ENCODE measurements around the gene ZNF76.
"Not testable (repeated sequence)": the region's sequence is repeated elsewhere in the genome, so short reads cannot be mapped to it uniquely, and the experiment has no call there.

Gene ZNF76

DNA sequence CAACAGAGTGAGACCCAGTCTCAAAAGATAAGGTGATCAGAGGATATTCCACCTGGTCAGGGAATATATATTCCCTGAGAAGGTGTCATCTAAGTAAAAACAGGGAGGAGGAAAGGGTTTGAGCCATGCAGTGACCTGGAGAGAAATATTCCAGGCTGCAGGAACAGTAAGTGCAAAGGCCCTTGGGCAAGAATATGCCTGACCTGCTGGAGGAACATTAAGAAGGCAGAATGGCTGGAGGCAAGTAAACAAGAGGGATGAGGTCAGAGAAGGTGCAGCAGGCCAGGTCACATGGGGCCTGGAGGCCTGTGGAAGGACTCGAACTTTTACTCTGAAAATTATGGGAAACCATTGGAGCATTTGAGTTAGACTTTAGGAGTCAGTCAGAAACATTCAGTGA is 44.8 kb downstream of the ZNF76 start:
- DNase-seq: no peak

DNA sequence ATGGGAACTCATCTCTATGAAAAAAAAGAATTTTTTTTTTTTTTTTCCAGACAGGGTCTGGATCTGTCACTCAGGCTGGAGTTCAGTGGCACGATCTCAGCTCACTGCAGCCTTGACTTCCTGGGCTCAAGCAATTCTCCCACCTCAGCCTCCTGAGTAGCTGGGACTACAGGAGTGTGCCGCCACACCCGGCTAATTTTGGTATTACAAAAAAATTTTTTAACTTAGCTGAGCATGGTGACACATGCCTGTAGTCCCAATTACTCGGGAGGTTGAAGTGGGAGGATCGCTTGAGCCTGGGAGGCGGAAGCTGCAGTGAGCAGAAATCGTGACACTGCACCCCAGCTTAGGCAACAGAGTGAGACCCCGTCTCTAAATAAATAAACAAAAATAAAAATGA is 45.6 kb downstream of the ZNF76 start:
- no peak for DNase-seq

DNA sequence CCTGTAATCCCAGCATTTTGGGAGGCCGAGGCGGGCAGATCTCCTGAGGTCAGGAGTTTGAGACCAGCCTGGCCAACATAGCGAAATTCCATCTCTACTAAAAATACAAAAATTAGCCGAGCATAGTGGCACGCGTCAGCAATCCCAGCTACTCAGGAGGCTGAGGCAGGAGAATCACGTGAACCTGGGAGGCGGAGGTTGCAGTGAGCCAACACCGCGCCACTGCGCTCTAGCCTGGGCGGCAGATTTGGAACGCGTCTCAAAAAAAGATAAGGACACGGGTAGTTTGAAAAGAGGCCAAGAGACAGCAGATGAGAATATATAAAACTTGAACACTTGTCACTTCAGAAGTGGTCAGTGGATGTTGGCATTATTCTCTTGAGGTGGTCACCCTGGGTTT is 47.6 kb downstream of the ZNF76 start:
- not testable (repeated sequence) for DNase-seq

DNA sequence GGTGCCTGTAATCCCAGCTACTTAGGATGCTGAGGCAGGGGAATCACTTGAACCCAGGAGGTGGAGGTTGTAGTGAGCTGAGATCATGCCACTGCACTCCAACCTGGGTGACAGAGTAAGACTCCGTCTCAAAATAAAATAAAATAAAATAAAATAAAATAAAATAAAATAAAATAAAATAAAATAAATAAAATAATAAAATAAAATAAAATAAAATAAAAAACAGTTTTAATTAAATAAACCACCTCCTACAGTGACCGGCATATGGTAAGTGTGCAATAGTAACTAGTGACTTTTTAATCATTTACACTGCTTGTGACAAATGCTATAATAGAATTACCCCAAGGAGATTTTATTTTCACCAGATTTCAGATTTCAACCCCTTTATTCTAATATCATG is 49.0 kb downstream of the ZNF76 start:
- not testable (repeated sequence) for DNase-seq

DNA sequence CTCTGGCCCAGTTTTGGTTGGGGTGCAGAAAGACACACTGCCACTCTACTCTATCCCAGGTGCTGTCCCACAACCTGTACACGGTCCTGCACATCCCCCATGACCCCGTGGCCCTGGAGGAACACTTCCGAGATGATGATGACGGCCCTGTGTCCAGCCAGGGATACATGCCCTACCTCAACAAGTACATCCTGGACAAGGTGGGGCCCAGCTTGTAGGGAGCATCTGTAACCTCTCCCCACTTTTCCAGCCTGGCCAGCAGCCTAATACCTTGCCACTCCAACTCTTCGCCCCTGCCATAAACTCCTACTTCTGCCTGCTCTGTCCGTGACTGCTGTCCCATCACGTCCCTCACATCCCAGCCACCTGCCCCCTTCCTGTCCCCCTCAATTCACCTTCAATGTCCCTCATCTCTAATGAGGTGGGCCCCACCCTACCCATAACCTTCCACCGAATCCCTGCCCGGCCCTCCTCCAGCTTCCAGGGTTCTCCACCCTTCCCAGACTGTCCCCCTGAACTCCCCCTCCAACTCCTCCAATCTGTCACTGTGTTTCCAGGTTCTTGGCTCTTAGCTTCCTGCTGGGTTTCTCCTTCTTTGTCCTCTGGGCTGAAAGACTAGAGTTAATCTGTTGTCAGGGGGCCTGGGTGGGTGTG is 50.2 kb downstream of the ZNF76 start:
- DNase-seq: no peak

DNA sequence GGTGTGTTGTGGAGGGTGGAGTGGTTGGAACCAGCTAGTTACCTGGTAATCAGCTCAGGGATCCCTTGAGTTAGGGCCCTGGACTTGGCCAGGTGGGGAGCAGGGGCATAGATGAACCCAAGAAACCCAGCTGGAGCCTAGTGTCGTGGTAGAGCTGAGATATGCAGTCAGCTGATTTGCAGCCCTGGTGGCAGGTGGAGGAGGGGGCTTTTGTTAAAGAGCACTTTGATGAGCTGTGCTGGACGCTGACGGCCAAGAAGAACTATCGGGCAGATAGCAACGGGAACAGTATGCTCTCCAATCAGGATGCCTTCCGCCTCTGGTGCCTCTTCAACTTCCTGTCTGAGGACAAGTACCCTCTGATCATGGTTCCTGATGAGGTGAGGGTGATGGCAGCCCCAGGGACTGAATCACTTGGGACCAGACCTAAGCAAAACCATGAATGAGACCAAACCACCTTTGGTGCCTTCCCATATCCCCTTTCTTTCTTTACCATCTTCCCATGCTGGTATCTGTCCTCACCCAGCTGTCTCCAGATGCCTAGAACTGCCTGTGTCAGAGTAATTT is 50.8 kb downstream of the ZNF76 start:
- no peak for DNase-seq

DNA sequence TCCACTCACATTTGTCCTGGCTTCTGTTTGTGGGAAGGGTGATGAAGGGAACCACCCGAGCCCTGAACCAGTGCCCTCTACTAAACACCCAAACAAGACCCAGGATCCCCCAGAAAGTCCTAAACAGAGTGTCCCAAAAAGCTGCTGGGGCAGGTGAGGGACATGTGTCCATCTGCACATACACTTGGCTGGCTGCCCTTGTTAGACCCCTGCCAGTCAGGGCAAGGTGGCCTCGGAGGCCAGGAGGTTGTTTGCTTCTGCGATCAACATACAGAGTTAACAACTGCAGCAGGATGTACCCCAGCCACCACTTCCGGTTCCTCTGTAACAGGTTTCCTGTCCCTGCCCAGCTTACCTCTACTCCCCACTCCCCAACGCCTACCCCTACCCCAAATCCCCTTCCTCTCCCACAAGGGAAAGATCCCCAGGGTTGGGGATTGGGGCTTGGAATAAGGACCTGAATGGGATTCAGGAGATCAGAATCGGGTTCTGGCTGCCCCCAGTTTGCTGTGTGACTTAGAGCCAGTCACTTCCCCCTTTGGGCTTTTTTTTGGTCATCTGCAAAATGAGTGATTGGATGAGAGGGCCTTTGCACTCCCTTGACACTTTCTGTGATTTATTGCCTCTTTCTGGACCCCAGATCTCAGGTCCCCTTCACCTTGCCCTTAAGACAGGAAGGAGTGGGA is 52.0 kb downstream of the ZNF76 start:
- no peak for DNase-seq

DNA sequence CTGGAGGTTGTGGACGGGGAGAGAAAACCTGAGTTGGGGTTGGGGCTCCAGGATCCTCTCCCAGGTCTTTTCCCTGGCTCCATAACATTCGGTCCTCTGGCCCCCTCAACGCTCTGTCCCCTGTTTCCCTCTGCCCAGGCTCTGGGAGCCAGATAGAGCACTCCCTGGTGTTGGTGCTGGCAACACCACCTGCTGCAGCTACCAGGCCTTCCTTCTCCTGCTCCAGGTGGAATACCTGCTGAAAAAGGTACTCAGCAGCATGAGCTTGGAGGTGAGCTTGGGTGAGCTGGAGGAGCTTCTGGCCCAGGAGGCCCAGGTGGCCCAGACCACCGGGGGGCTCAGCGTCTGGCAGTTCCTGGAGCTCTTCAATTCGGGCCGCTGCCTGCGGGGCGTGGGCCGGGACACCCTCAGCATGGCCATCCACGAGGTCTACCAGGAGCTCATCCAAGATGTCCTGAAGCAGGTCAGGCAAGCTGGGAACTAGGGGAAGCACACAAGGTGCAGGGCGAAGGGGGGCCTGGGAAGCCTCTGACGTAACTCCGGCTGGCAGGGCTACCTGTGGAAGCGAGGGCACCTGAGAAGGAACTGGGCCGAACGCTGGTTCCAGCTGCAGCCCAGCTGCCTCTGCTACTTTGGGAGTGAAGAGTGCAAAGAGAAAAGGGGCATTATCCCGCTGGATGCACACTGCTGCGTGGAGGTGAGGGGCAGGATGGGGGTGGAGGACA is 52.7 kb downstream of the ZNF76 start:
- DNase-seq: no peak

DNA sequence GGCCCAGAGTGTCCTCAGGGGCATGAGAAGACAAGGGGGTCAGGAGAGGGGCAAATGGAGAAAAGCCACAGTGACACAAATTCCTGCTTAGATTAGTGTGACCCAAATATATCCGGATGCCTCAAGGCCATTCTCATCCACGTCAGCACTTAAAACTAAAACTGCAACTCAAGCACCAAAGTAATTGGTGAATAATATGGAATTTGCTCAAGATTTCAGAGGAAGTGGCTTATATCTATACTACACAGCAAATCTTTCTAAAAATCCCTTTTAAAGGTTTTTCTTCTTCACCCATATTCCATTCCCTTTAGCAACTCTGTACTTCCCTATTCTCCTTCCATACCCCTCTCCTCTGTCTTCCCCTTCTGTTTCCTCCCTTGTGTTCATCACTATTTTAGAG is 53.3 kb downstream of the ZNF76 start:
- DNase-seq: no peak

DNA sequence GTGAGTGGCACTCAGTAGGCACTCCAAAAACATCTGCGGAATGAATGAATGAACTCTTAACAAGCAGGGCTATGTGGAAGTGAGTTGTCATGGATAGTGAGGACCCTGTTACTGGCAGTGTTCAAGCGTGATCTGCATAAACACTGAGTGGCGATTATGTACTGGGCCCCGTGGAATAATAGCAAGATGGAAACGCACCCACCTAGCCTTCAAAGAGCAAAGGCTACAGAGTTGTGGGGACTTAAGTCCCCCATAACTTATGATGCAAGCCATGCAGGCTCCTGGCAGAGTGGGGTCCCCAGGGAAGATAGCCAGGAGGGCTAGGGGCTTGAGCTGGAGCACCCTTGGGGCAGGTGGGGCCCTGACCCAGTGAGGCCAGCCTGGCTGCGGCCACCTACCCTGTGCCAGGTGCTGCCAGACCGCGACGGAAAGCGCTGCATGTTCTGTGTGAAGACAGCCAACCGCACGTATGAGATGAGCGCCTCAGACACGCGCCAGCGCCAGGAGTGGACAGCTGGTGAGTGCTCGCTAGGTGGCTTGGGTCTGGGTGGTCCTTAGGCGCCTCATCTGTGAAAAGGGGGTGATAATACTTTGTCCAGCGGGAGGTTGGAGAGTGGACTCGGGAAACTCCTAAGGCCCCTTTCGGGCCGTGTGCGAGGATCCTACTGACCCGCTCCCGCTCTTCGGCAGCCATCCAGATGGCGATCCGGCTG is 58.1 kb downstream of the ZNF76 start:
- no peak for DNase-seq

DNA sequence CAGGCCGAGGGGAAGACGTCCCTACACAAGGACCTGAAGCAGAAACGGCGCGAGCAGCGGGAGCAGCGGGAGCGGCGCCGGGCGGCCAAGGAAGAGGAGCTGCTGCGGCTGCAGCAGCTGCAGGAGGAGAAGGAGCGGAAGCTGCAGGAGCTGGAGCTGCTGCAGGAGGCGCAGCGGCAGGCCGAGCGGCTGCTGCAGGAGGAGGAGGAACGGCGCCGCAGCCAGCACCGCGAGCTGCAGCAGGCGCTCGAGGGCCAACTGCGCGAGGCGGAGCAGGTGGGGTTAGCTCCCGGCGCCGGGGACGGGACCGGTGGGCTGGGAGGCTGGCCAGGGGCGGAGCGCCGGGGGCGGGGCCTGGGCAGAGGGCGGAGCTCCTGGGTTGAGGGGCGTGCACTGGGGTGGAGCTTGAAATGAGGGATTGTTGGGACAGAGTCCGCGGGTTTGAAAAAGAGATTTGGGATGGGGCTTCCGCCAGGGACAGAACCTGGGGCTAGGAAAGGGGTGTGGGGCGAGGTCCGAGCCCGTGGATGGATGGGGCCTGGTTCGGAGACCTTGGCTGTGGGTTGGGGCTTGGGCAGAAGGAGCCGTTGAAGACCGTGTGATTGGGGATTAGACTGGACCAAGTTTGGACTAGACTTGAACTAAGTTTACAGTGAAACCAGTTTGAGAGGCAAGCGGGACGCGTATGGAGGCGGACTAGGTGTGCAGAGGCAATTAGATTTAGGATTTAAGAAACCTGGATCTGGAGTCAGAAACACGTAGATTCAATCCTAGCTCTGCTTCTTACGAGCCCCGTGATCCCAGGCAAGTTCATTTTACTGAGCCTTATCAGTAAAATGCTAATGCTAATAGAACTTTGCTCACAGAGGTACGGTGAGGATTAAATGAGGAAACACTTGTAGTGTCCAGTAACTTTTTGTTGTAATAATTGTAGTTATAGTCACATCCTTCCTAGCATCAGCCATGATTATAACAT is 58.9 kb downstream of the ZNF76 start:
- DNase-seq: peak; percentile 82

DNA sequence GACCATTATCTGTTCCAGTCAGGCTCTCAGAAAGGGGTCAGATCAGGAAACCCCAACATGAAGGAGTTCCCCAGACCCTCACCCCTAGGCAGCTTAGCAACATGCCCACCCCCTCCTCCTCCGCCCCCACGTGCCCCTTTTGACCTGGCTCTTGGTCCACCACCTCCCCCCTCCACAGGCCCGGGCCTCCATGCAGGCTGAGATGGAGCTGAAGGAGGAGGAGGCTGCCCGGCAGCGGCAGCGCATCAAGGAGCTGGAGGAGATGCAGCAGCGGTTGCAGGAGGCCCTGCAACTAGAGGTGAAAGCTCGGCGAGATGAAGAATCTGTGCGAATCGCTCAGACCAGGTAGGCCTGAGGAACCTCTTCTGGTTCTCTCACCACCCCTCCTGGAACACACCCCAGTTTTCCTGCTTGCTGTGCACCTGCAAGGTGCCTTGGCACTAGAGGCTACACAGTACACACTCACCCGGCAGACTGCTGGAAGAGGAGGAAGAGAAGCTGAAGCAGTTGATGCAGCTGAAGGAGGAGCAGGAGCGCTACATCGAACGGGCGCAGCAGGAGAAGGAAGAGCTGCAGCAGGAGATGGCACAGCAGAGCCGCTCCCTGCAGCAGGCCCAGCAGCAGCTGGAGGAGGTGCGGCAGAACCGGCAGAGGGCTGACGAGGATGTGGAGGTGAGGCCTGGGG is 60.0 kb downstream of the ZNF76 start:
- DNase-seq: no peak

DNA sequence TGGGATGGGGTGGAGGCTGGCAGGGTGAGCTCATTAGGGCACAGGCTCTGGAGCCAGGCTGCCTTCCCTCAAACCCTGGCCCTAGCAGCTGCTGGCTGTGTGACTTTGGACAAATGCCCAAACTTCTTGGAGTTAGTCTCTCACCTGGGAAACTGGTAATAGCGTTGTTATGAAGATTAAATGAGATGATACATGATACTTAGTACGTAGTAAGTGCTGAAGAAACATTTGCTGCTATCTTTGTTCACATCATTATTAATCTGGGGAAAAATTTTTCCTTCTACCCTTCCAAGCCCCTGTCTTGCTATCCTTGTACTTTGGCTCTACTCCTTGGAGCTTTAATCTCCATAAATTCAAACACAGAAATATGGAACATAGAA is 60.5 kb downstream of the ZNF76 start:
- no peak for DNase-seq

DNA sequence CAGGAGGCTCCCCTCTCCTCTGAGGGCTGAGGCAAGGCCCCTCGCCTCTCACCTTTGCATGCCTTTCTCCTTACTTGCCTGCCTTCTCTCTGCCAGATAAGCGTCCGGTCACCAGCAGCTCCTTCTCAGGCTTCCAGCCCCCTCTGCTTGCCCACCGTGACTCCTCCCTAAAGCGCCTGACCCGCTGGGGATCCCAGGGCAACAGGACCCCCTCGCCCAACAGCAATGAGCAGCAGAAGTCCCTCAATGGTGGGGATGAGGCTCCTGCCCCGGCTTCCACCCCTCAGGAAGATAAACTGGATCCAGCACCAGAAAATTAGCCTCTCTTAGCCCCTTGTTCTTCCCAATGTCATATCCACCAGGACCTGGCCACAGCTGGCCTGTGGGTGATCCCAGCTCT is 61.6 kb downstream of the ZNF76 start:
- no peak for DNase-seq

DNA sequence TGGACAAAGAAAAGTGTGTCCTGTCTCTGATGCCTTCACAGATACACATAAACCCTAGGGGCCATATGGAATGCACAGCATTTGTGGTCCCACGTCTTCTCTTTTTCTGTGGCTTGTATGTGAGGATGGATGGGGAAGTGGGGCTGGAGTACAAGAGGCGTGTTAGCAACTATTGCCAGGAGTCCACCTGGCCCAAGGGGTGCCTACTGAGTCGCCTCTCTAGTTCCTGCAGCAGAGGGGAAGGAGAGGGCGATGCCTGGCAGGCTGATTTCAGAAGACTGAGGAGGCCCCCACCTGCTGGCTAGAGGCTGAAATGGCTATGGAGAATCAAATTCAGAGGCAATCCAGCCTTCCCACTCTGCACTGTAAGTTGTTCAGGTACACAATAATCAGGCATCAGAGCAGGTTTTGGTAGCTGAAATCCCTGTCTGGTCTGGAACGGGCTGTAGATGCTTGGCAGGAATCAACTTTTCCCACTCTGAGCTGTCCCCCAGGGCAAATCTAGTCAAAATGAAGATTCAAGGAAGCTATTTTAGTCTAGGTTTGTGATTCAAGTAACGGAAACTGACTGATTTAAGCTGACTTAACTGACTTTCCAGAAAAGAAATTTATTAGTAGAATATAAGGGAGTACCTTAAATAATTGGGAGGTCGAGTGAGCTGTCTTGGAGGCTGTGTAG is 68.0 kb downstream of the ZNF76 start:
- peak; percentile 58 for DNase-seq

DNA sequence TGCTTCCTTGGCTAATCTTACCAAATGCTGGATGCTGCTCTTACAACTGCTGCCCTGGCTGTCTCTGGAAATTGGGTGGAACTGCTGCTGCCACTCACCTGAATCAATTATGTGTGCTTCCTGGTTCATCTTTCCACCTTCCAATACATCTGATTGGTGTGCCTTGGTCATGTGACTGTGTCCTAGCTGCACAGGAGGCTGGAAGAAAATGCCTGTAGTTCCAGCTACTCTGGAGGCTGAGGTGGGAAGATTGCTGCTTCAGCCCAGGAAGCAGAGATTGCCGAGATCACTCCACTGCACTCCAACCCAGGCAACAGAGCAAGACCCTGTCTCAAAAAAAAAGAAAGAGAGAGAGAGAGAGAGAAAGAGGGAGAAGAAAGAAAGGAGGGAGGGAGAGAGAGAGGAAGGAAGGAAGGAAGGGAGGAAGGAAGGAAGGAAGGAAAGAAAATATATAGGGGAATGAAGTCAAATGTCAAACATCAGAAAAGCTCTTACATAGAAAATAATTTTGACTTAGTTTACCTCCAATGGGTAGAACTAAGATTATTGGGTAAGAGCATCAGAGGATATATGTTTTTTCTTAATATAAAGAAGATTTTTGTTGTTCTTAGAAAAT is 68.7 kb downstream of the ZNF76 start:
- DNase-seq: no peak

DNA sequence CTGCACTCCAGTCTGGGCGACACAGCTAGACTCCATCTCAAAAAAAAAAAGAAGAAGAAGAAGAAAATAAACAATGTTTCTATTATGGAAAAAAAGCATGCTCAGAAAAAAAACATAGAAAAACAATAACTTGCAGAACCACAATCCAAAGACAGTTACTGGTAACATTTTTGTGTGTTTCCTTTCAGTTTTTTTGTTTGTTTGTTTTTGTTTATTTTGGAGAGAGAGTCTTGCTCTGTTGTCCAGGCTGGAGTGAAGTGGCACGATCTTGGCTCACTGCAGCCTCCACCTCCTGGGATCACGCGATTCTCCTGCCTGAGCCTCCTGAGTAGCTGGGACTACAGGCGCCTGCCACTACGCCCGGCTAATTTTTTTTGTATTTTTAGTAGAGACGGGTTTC is 69.4 kb downstream of the ZNF76 start:
- not testable (repeated sequence) for DNase-seq

DNA sequence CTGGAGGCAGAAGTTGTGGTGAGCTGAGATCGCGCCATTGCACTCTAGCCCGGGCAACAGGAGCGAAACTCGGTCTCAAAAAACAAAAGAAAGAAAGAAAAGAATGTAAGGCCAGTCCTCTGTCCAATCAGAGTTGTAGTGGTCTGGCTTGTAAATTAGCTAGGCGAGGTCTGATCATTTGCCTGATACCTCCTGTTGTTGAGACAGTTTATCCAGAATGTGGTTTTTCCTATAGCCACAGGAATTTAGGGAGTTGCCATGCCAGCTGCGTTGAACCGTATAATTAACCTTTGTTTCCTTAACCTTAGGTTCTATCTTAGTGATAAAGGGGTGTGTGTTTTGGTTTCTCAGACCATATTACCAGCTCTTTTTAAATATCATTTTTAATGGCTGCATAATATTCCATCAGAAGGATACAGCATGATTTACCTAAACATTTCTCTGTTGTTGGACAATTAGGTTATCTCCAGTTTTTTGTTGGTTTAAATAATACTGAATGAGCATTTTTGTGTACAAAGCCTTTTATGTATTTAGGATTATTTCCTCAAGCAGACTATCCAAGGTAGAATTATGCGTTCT is 71.1 kb downstream of the ZNF76 start:
- DNase-seq: no peak

DNA sequence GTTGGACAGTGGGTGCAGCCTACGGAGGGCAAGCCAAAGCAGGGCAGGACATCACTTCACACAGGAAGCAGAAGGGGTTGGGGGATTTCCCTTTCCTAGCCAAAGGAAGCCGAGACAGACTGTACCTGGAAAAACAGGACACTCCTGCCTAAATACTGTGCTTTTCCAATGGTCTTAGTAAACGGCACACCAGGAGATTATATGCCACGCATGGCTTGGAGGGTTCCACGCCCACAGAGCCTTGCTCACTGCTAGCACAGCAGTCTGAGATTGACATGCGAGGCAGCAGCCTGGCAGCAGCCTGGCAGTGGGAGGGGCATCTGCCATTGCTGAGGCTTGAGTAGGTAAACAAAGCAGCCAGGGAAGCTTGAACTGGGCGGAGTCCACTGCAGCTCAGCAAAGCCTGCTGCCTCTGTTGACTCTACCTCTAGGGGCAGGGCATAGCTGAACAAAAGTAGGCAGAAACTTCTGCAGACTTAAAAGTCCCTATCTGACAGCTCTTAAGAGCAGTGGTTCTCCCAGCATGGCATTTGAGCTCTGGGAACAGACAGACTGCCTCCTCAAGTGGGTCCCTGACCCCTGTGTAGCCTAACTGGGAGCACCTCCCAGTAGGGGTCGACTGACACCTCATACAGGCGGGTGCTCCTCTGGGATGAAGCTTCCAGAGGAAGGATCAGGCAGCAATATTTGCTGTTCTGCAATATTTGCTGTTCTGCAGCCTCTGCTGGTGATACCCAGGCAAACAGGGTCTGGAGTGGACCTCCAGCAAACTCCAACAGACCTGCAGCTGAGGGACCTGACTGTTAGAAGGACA is 72.7 kb downstream of the ZNF76 start:
- peak; percentile 57 for DNase-seq

Measured in NCI-H510A treated with DMSO at 0.1 percent for 48 hours (cell line).